T-helper 9 cell (primary cell): ENCODE measurements around the gene OR11L1.

Experiments used
- DNase-seq: peaks from one replicate; pipeline ENCODE4 v3.0.0-alpha.2; 2020

The OR11L1 gene

DNA sequence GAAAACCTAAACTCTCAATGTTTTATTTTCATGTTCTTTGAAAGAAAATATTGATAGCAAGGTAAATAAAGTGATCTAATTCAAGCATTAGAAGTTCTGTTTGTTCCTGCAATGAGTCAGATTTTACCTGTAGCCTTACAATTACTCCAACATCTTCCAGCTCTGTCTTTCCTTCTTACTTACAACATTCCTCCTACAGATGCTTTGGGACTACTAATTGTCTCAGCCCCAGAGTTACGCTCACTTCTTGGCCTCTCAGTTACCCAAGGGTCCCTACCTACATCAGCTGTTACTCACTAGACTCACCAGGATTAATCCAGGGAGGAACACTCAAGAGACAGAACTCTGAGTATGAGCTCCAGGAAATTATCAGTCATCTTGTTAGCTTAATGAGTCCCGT, 44.2 kb downstream of the OR11L1 start:
- DNase-seq = no peak
